GM12865 (cell line): ENCODE data around the gene MAVS.

Experiments used
- DNase-seq: peaks from one replicate; pipeline ENCODE4 v3.0.0; 2010; ENCODE audit warnings: low read depth
- H3K4me3 ChIP-seq: 2 replicates; pipeline ENCODE4 v1.5.1; 2011; ENCODE audit warnings: mild to moderate bottlenecking, low read depth, low read length, control low read depth
- CTCF ChIP-seq: IDR thresholded peaks from 2 replicates; pipeline ENCODE4 v1.5.1; 2011; ENCODE audit warnings: low read length, control low read depth, low read depth, inconsistent platforms; ENCODE audit not compliant: insufficient read depth; ENCODE audit errors: missing control alignments

Gene MAVS

GRCh38 chr20:3909952-3910366 is 63.3 kb downstream of the MAVS start:
- DNase-seq, result no peak
- no peak for TF ChIP-seq CTCF
- no peak overlapping the region for H3K4me3 ChIP-seq

- TF ChIP-seq CTCF, result no peak
- no peak for DNase-seq
- no peak overlapping the region for H3K4me3 ChIP-seq
These were observed 64.2 kb downstream of the MAVS start for GRCh38 chr20:3910853-3911252.

GRCh38 chr20:3911956-3912355 is 65.3 kb downstream of the MAVS start:
- DNase-seq, result no peak
- TF ChIP-seq CTCF, result no peak
- no peak overlapping the region for H3K4me3 ChIP-seq

GRCh38 chr20:3914446-3914845 is 67.8 kb downstream of the MAVS start:
- no peak overlapping the region for H3K4me3 ChIP-seq
- no peak for TF ChIP-seq CTCF
- DNase-seq, result no peak

GRCh38 chr20:3915691-3916090 is 69.1 kb downstream of the MAVS start:
- TF ChIP-seq CTCF, result no peak
- H3K4me3 ChIP-seq, result no peak overlapping the region
- no peak for DNase-seq

- DNase-seq, result no peak
- no peak overlapping the region for H3K4me3 ChIP-seq
- TF ChIP-seq CTCF, result no peak
These were observed 69.7 kb downstream of the MAVS start for GRCh38 chr20:3916364-3916763.

GRCh38 chr20:3919352-3919751 is 72.7 kb downstream of the MAVS start:
- no peak overlapping the region for H3K4me3 ChIP-seq
- DNase-seq, result no peak
- TF ChIP-seq CTCF, result no peak
